Endothelial cell of umbilical vein (primary cell): ENCODE data around the gene PADI1. TPM values are rescaled to one million over a fixed set of nuclear protein-coding genes. Genes with fewer than 3 reads are reported as not detected.

Source experiments
- BruUV-seq: library from RNA; stranded (reverse); fragments of 400-500 nt; replicated peaks from 2 replicates; lab custom pipeline; 2021; lab: Mats Ljungman, UMichigan
- CTCF ChIA-PET: fragments of 300-600, 350-600 bp; sonication (Branson Sonifier 250); formaldehyde crosslinking; loops from one replicate; lab custom pipeline; 2021; ENCODE audit warnings: antibody characterized with exemption, inconsistent platforms; lab: Charles Lee
- POLR2A ChIA-PET: fragments of 300-600, 350-600 bp; sonication (Branson Sonifier 250); formaldehyde crosslinking; loops from one replicate; lab custom pipeline; 2021; ENCODE audit warnings: antibody characterized with exemption, inconsistent platforms; lab: Charles Lee
- DNase-seq: peaks from one replicate; pipeline ENCODE4 v3.0.0-alpha.2; 2011; ENCODE audit warnings: low read depth, low spot score
- FAIRE-seq: peaks from 2 replicates; lab custom pipeline; 2011; peaks lifted over from hg19 to GRCh38; lab: Jason Lieb, UNC
- H2AFZ ChIP-seq: 2 replicates; pipeline ENCODE4 v1.6.0; 2012; ENCODE audit warnings: low read depth, low read length, control low read depth, inconsistent platforms
- H3K27ac ChIP-seq: 2 replicates; pipeline ENCODE4 v1.5.1; 2011; ENCODE audit warnings: low read depth, mild to moderate bottlenecking, control low read depth, low read length, moderate library complexity; ENCODE audit not compliant: insufficient read depth
- H3K27me3 ChIP-seq, 2 experiments: 2 replicates each; pipeline versions ENCODE4 v1.6.0 to v1.6.1; 2011; ENCODE audit warnings: low read length in 2 of 2, mixed read lengths in 1 of 2; ENCODE audit not compliant: control insufficient read depth in 2 of 2, insufficient read depth in 2 of 2
- H3K36me3 ChIP-seq, 2 experiments: 2 replicates in 1 of 2; 3 replicates in 1 of 2; pipeline ENCODE4 v1.5.1; 2011; ENCODE audit warnings: low read length in 2 of 2, mild to moderate bottlenecking in 1 of 2, moderate library complexity in 1 of 2; ENCODE audit not compliant: control insufficient read depth in 2 of 2, insufficient read depth in 2 of 2; ENCODE audit errors: extremely low read depth in 1 of 2
- H3K4me1 ChIP-seq: 3 replicates; pipeline ENCODE4 v1.5.1; 2011; ENCODE audit warnings: mild to moderate bottlenecking, low read length; ENCODE audit not compliant: control insufficient read depth, insufficient read depth; ENCODE audit errors: extremely low read depth
- H3K4me2 ChIP-seq: 2 replicates; pipeline ENCODE4 v1.6.1; 2011; ENCODE audit warnings: low read length, control low read depth, mixed read lengths; ENCODE audit not compliant: insufficient read depth
- H3K4me3 ChIP-seq, 3 experiments: fragments of 200-600 bp in 1 of 3; sonication (generic), shearing (Covaris generic) in 1 of 3; replicated peaks in 1 of 3; 2 replicates each; pipeline ENCODE4 v1.5.1; 2011 to 2016; ENCODE audit warnings: control low read depth in 3 of 3, low read length in 3 of 3, mild to moderate bottlenecking in 2 of 3, inconsistent platforms in 1 of 3, low read depth in 1 of 3, moderate library complexity in 1 of 3; ENCODE audit not compliant: insufficient read depth in 1 of 3
- H3K79me2 ChIP-seq: 2 replicates; pipeline ENCODE4 v1.6.0; 2012; ENCODE audit warnings: low read length, inconsistent platforms; ENCODE audit not compliant: control insufficient read depth, insufficient read depth
- H3K9ac ChIP-seq: replicated peaks from 2 replicates; pipeline ENCODE3; 2011; ENCODE audit warnings: low read length, control low read depth; ENCODE audit not compliant: insufficient read depth; ENCODE audit errors: extremely low read depth
- H3K9me1 ChIP-seq: replicated peaks from 3 replicates; pipeline ENCODE4 v1.6.0; 2011; ENCODE audit warnings: mild to moderate bottlenecking, low read length; ENCODE audit not compliant: control insufficient read depth, insufficient read depth; ENCODE audit errors: extremely low read depth
- H3K9me3 ChIP-seq: replicated peaks from 2 replicates; pipeline ENCODE4 v1.5.1; 2012; ENCODE audit warnings: low read length, inconsistent platforms; ENCODE audit not compliant: control insufficient read depth, insufficient read depth
- H4K20me1 ChIP-seq: replicated peaks from 2 replicates; pipeline ENCODE3; 2011; ENCODE audit warnings: mild to moderate bottlenecking, low read length; ENCODE audit not compliant: control insufficient read depth, insufficient read depth; ENCODE audit errors: extremely low read depth
- CTCF ChIP-seq, 2 donors: IDR thresholded peaks; 1 replicate in 1 of 2; 2 replicates in 1 of 2; pipeline ENCODE4 v1.5.1; 2011; ENCODE audit warnings: low read length in 2 of 2, mild to moderate bottlenecking in 2 of 2, moderate library complexity in 2 of 2, control low read depth in 1 of 2, inconsistent platforms in 1 of 2, low read depth in 1 of 2; ENCODE audit not compliant: insufficient read depth in 1 of 2; ENCODE audit errors: extremely low read depth in 1 of 2
- EZH2 ChIP-seq: IDR thresholded peaks from 2 replicates; pipeline ENCODE4 v1.6.1; 2012; ENCODE audit warnings: borderline replicate concordance, low read depth, mild to moderate bottlenecking, moderate library complexity, low read length, inconsistent platforms; ENCODE audit not compliant: severe bottlenecking
- FOS ChIP-seq: IDR thresholded peaks from 2 replicates; pipeline ENCODE4 v1.6.1; 2011; ENCODE audit warnings: mild to moderate bottlenecking, low read length, moderate library complexity, borderline replicate concordance; ENCODE audit not compliant: insufficient read depth
- GATA2 ChIP-seq: IDR thresholded peaks from 2 replicates; pipeline ENCODE4 v1.7.0; 2011; ENCODE audit warnings: low read depth, mild to moderate bottlenecking, moderate library complexity, mixed read lengths, low read length; ENCODE audit not compliant: insufficient read length, insufficient read depth
- JUN ChIP-seq: IDR thresholded peaks from 2 replicates; pipeline ENCODE4 v1.6.1; 2011; ENCODE audit warnings: borderline replicate concordance, low read depth; ENCODE audit not compliant: insufficient read length, insufficient read depth
- MAX ChIP-seq: IDR thresholded peaks from 2 replicates; pipeline ENCODE4 v1.6.1; 2011; ENCODE audit not compliant: insufficient read depth, insufficient read length
- MYC ChIP-seq: IDR thresholded peaks from one replicate; pipeline ENCODE4 v1.6.1; 2011; ENCODE audit warnings: mild to moderate bottlenecking, low read depth, low read length
- POLR2A ChIP-seq: IDR thresholded peaks from 2 replicates; pipeline ENCODE4 v1.6.1; 2012; ENCODE audit warnings: low read depth, mild to moderate bottlenecking, control low read depth, low read length
- POLR2AphosphoS5 ChIP-seq: IDR thresholded peaks from 2 replicates; pipeline ENCODE4 v1.6.1; 2012; ENCODE audit warnings: low read depth, mild to moderate bottlenecking, control low read depth, low read length, moderate library complexity; ENCODE audit not compliant: insufficient read depth
- dilution Hi-C: fragments of 300-500 bp; cut with MboI; formaldehyde crosslinking; loops from one replicate; pipeline ENCODE4 v1.15.0; 2019; ENCODE audit warnings: low sequenced_read_pairs; ENCODE audit not compliant: extremely low pct_ligation_motif_present
- intact Hi-C: fragments of 100-400 bp; cut with micrococcal nuclease; formaldehyde crosslinking; loops from one replicate; pipeline ENCODE4 v1.10.0; 2022
- polyA plus RNA-seq, 4 experiments: library from polyadenylated mRNA; depleted of rRNA in 3 of 4; stranded (reverse) in 3 of 4; unstranded in 1 of 4; fragments of >200 nt; gene quantifications; 2 replicates each; pipeline versions ENCODE4 v1.2.1 to v1.2.3, GENCODE V29; 2011 to 2012; ENCODE audit warnings: missing spikeins in 1 of 4
- total RNA-seq: library from RNA; stranded (reverse); gene quantifications from 2 replicates; pipeline ENCODE4 v1.2.3, GENCODE V29; 2021

Gene PADI1
- total and polyA plus RNA-seq, 2 donors (not counting 3 experiments of a cell fraction or from before 2014, with no cell fraction given) = 0.01 TPM; not detected in 1

- Histone ChIP-seq H3K4me3 (no peak overlapping the region), H2AFZ (no peak overlapping the region), H4K20me1 (no peaks in the 10 kb centered on the region), H3K9me1 (no peaks in the 10 kb centered on the region), H3K4me2 (no peak overlapping the region), H3K4me1 (no peaks in the 10 kb centered on the region), H3K27me3 (no peaks in the 10 kb centered on the region), H3K9me3 (no peaks in the 10 kb centered on the region), H3K36me3 (no peaks in the 10 kb centered on the region), H3K9ac (no peak overlapping the region), H3K79me2 (no peaks in the 10 kb centered on the region), H3K27ac (no peak overlapping the region)
- DNase-seq (no peak), FAIRE-seq (no peak)
- CTCF ChIA-PET = interaction anchor here (1.1 kb wide), 1 partner anchor 75 kb away, joined by 3 read pairs; no protein-coding TSS in a partner anchor
- BruUV-seq = no TSS peak
- TF ChIP-seq EZH2 (no peak), FOS (no peak), POLR2AphosphoS5 (no peak), POLR2A (no peak), MAX (no peak), JUN (no peak), CTCF (IDR thresholded peaks at IDR 0.05; ENCODE audit: extremely low read depth in 1 of 2, insufficient read depth in 1 of 2, low read depth in 1 of 2, low read length in 2 of 2) (no peak), GATA2 (no peak), MYC (no peak)
- POLR2A ChIA-PET = no interaction called here
- dilution Hi-C loops = no loop called here
- intact Hi-C loops = no loop called here
Observed at GRCh38 chr1:17200756-17201155, 4.2 kb upstream of the PADI1 start.
